ENCODE data around the gene ZNF281. TPM values are rescaled to one million over a fixed set of nuclear protein-coding genes. Genes with fewer than 3 reads are reported as not detected.

The ZNF281 gene
- total and polyA plus RNA-seq, 9 of the 15 experiments (the other 6 are each of a cell fraction or from before 2014, with no cell fraction given) = 9.6 to 24.9 (median 16.5) TPM

- no peak for FAIRE-seq
- Histone ChIP-seq H3K9ac (ENCODE audit: insufficient read depth in 1 of 2, low read depth in 2 of 2, low read length in 2 of 2) (no peak overlapping the region), H3K9me3 (replicated peaks; ENCODE audit: control insufficient read depth, insufficient read depth, low read depth, low read length) (no peaks in the 10 kb centered on the region; the same call in 1 of the 2 replicates), H3K27ac (ENCODE audit: extremely low read depth, low read depth, low read length) (no peak overlapping the region), H2AFZ (ENCODE audit: low read depth, low read length) (no peak overlapping the region), H3K36me3 (ENCODE audit: control insufficient read depth, insufficient read depth, low read length) (no peaks in the 10 kb centered on the region), H3K79me2 (ENCODE audit: control insufficient read depth, insufficient read depth, low read length) (no peaks in the 10 kb centered on the region), H3K27me3 (ENCODE audit: control insufficient read depth in 2 of 2, insufficient read depth in 2 of 2, low read length in 2 of 2) (no peaks in the 10 kb centered on the region), H3K9me1 (ENCODE audit: control insufficient read depth, insufficient read depth, low read length) (no peaks in the 10 kb centered on the region), H3K4me2 (ENCODE audit: insufficient read depth, low read length) (no peak overlapping the region), H4K20me1 (replicated peaks; ENCODE audit: control insufficient read depth, insufficient read depth, low read length) (no peaks in the 10 kb centered on the region), H3K4me1 (replicated peaks in 1 of 2; ENCODE audit: control insufficient read depth in 2 of 2, insufficient read depth in 2 of 2, low read length in 2 of 2) (no peaks in the 10 kb centered on the region), H3K4me3 (no peak overlapping the region)
- no peak for TF ChIP-seq TCF15 (CRISPR knock-in tag; IDR thresholded peaks at IDR 0.05)
- no peak for TF ChIP-seq ZNF133 (CRISPR knock-in tag; IDR thresholded peaks at IDR 0.05)
- no peak for TF ChIP-seq DMBX1 (CRISPR knock-in tag; IDR thresholded peaks at IDR 0.05; ENCODE audit: borderline replicate concordance)
- TF ChIP-seq NRF1 (conservative IDR thresholded peaks at IDR 0.05 in 1 of 2, IDR thresholded peaks at IDR 0.05 in 1 of 2) = no peak
- BruUV-seq (replicated peaks) = no TSS peak
- in situ Hi-C loops (cut with MboI) = no loop called here
- WGBS (ENCODE audit: insufficient coverage, low coverage, missing lambda C conversion rate) = 14% methylated on average over 3 of the region's 3 CpGs
- POLR2A ChIA-PET = no interaction called here
- intact Hi-C loops (cut with micrococcal nuclease) = no loop called here
- ATAC-seq = no peak
- no peak for DNase-seq (ENCODE audit: extremely low read depth in 1 of 4, low spot score in 3 of 4)
- CTCF ChIA-PET (ENCODE audit: low intra/inter-chr PET ratio) = no interaction called here
Observed at GRCh38 chr1:200422211-200422610, 12.4 kb upstream of the ZNF281 start.

Measured in K562 (cell line).